ENCODE results near the gene MIPEP. TPM values are rescaled to one million over a fixed set of nuclear protein-coding genes. Genes with fewer than 3 reads are reported as not detected.
A peak's percentile ranks its signal among the peaks of the same experiment; 100 is the strongest.

Gene MIPEP
- polyA plus RNA-seq, 1 experiment = 12.4 TPM

GRCh38 chr13:23790577-23791170 lies 98.5 kb downstream of the MIPEP start:
- DNase-seq (ENCODE audit: low read depth) = peak; percentile 95
- TF ChIP-seq CTCF (IDR thresholded peaks at IDR 0.05; ENCODE audit: insufficient read depth, low read depth, low read length) = 0 out of 2 replicates have a peak, but pooled peaks have one; percentile 18
- Histone ChIP-seq H3K36me3 (ENCODE audit: control insufficient read depth, insufficient read depth, low read length) (no peaks in the 10 kb centered on the region), H3K27me3 (ENCODE audit: control insufficient read depth, insufficient read depth, low read length) (no peaks in the 10 kb centered on the region), H3K4me3 (ENCODE audit: low read depth, low read length) (no peak overlapping the region)
- CTCF ChIA-PET = interaction anchor here (0.7 to 1.2 kb wide), 3 partner anchors 13 to 324 kb away, joined by 3 to 4 read pairs (median 3); no protein-coding TSS in a partner anchor
- POLR2A ChIA-PET = no interaction called here

- no peaks in the 10 kb centered on the region for H3K36me3 ChIP-seq (ENCODE audit: control insufficient read depth, insufficient read depth, low read length)
- TF ChIP-seq CTCF (IDR thresholded peaks at IDR 0.05; ENCODE audit: insufficient read depth, low read depth, low read length) = no peak
- H3K27me3 ChIP-seq (ENCODE audit: control insufficient read depth, insufficient read depth, low read length) = no peaks in the 10 kb centered on the region
- no peak overlapping the region for H3K4me3 ChIP-seq (ENCODE audit: low read depth, low read length)
- no peak for DNase-seq (ENCODE audit: low read depth)
- CTCF ChIA-PET = interaction anchor here (0.6 to 1.2 kb wide), 5 partner anchors 12 to 213 kb away, joined by 3 read pairs; partner anchors contain the start of gene MIPEP
- POLR2A ChIA-PET = interaction anchor here (0.5 kb wide), 1 partner anchor 11 kb away, joined by 4 read pairs; no protein-coding TSS in a partner anchor
These were observed 99.4 kb downstream of the MIPEP start for GRCh38 chr13:23789576-23790346.

- Histone ChIP-seq H3K27me3 (ENCODE audit: control insufficient read depth, insufficient read depth, low read length) (no peaks in the 10 kb centered on the region), H3K4me3 (ENCODE audit: low read depth, low read length) (no peak overlapping the region), H3K36me3 (ENCODE audit: control insufficient read depth, insufficient read depth, low read length) (no peaks in the 10 kb centered on the region)
- no peak for DNase-seq (ENCODE audit: low read depth)
- CTCF ChIA-PET = interaction anchor here (0.6 to 1.5 kb wide), 4 partner anchors 11 to 347 kb away, joined by 3 read pairs; no protein-coding TSS in a partner anchor
- POLR2A ChIA-PET = no interaction called here
- no peak for TF ChIP-seq CTCF (IDR thresholded peaks at IDR 0.05; ENCODE audit: insufficient read depth, low read depth, low read length)
These were observed 100.7 kb downstream of the MIPEP start for GRCh38 chr13:23788459-23788858.

GRCh38 chr13:23787464-23787863 lies 101.7 kb downstream of the MIPEP start:
- ChIA-PET POLR2A (no interaction called here), CTCF (interaction anchor here (1.5 kb wide), 1 partner anchor 12 kb away, joined by 3 read pairs; no protein-coding TSS in a partner anchor)
- no peaks in the 10 kb centered on the region for H3K36me3 ChIP-seq (ENCODE audit: control insufficient read depth, insufficient read depth, low read length)
- DNase-seq (ENCODE audit: low read depth) = no peak
- H3K4me3 ChIP-seq (ENCODE audit: low read depth, low read length) = no peak overlapping the region
- TF ChIP-seq CTCF (IDR thresholded peaks at IDR 0.05; ENCODE audit: insufficient read depth, low read depth, low read length) = no peak
- H3K27me3 ChIP-seq (ENCODE audit: control insufficient read depth, insufficient read depth, low read length) = no peaks in the 10 kb centered on the region

GRCh38 chr13:23786607-23787006 lies 102.6 kb downstream of the MIPEP start:
- ChIA-PET CTCF (interaction anchor here (1.5 kb wide), 1 partner anchor 13 kb away, joined by 3 read pairs; no protein-coding TSS in a partner anchor), POLR2A (no interaction called here)
- Histone ChIP-seq H3K27me3 (ENCODE audit: control insufficient read depth, insufficient read depth, low read length) (no peaks in the 10 kb centered on the region), H3K36me3 (ENCODE audit: control insufficient read depth, insufficient read depth, low read length) (no peaks in the 10 kb centered on the region), H3K4me3 (ENCODE audit: low read depth, low read length) (no peak overlapping the region)
- TF ChIP-seq CTCF (IDR thresholded peaks at IDR 0.05; ENCODE audit: insufficient read depth, low read depth, low read length) = no peak
- DNase-seq (ENCODE audit: low read depth) = no peak

Measured in BJ (cell line).